GM23338 (cell line): ENCODE results near the gene NAP1L4. TPM values are rescaled to one million over a fixed set of nuclear protein-coding genes. Genes with fewer than 3 reads are reported as not detected.

Experiments
- ATAC-seq: fragments of 200-7000 bp; cut with Tn5 transposase; 3 replicates; pipeline ENCODE4 v1.9.1; 2020
- DNase-seq: peaks from one replicate; pipeline ENCODE4 v3.0.0-alpha.2; 2015; ENCODE audit warnings: low spot score
- H2AFZ ChIP-seq: fragments of 200-600 bp; sonication (generic); 2 replicates; pipeline ENCODE4 v1.8.0; 2016; ENCODE audit warnings: antibody characterized with exemption, mild to moderate bottlenecking, moderate library complexity
- H3F3A ChIP-seq: fragments of 200-600 bp; sonication (generic); replicated peaks from 2 replicates; pipeline ENCODE4 v1.8.0; 2017; ENCODE audit warnings: antibody characterized with exemption, mixed run types, low read depth
- H3K27ac ChIP-seq: fragments of 200-600 bp; sonication (generic); 2 replicates; pipeline ENCODE4 v1.6.1; 2016; ENCODE audit warnings: low read depth
- H3K27me3 ChIP-seq: fragments of 200-600 bp; sonication (generic); 2 replicates; pipeline ENCODE4 v1.8.0; 2016; ENCODE audit warnings: mild to moderate bottlenecking, mixed run types, moderate library complexity; ENCODE audit not compliant: insufficient read depth
- H3K36me3 ChIP-seq: fragments of 200-600 bp; sonication (generic); 2 replicates; pipeline ENCODE4 v1.8.0; 2016; ENCODE audit warnings: mild to moderate bottlenecking; ENCODE audit not compliant: insufficient read depth
- H3K4me1 ChIP-seq: fragments of 200-600 bp; sonication (generic); 2 replicates; pipeline ENCODE4 v1.8.0; 2016; ENCODE audit warnings: mild to moderate bottlenecking, moderate library complexity; ENCODE audit not compliant: insufficient read depth
- H3K4me2 ChIP-seq: fragments of 200-600 bp; sonication (generic); 2 replicates; pipeline ENCODE4 v1.7.1; 2017; ENCODE audit warnings: mixed run types
- H3K4me3 ChIP-seq: fragments of 200-600 bp; sonication (generic); 2 replicates; pipeline ENCODE4 v1.6.1; 2016; ENCODE audit warnings: mixed run types
- H3K79me2 ChIP-seq: fragments of 200-600 bp; sonication (generic); replicated peaks from 2 replicates; pipeline ENCODE4 v1.8.0; 2017; ENCODE audit warnings: mild to moderate bottlenecking; ENCODE audit not compliant: insufficient read depth
- H3K9me2 ChIP-seq: fragments of 200-600 bp; sonication (generic); 2 replicates; pipeline ENCODE4 v1.8.0; 2017; ENCODE audit not compliant: insufficient read depth
- H4K20me1 ChIP-seq: fragments of 200-600 bp; sonication (generic); replicated peaks from 2 replicates; pipeline ENCODE4 v1.8.0; 2017; ENCODE audit warnings: mild to moderate bottlenecking; ENCODE audit not compliant: insufficient read depth
- H3K27ac Mint-ChIP-seq: 2 replicates; pipeline ENCODE4 v1.8.0; 2020; ENCODE audit warnings: inconsistent platforms, mild to moderate bottlenecking, moderate library complexity, mixed read lengths
- H3K27me3 Mint-ChIP-seq: 3 replicates; pipeline ENCODE4 v1.8.0; 2022; ENCODE audit warnings: low read depth, mild to moderate bottlenecking, moderate library complexity, mixed read lengths, inconsistent platforms; ENCODE audit not compliant: insufficient read depth, poor library complexity
- H3K36me3 Mint-ChIP-seq: 3 replicates; pipeline ENCODE4 v1.8.0; 2021; ENCODE audit warnings: low read depth, mild to moderate bottlenecking, inconsistent platforms, moderate library complexity, mixed read lengths
- H3K4me1 Mint-ChIP-seq: 3 replicates; pipeline ENCODE4 v1.8.0; 2020; ENCODE audit warnings: mild to moderate bottlenecking, inconsistent platforms, mixed read lengths
- H3K4me3 Mint-ChIP-seq: 3 replicates; pipeline ENCODE4 v1.8.0; 2021; ENCODE audit warnings: moderate library complexity, mild to moderate bottlenecking, inconsistent platforms, mixed read lengths
- H3K9me3 Mint-ChIP-seq: 3 replicates; pipeline ENCODE4 v1.8.0; 2020; ENCODE audit warnings: moderate library complexity, mild to moderate bottlenecking, inconsistent platforms, mixed read lengths
- CREB1 ChIP-seq: fragments of 250-450 bp; sonication (Bioruptor Pico); IDR thresholded peaks from 2 replicates; pipeline ENCODE4 v1.5.0; 2020; ENCODE audit warnings: low read depth, mild to moderate bottlenecking, moderate library complexity
- CTCF ChIP-seq, 2 experiments: fragments of 200-600 bp in 1 of 2; sonication (generic) in 1 of 2; conservative IDR thresholded peaks; 2 replicates each; pipeline versions ENCODE4 v1.5.1 to v1.6.1; 2016 to 2017; ENCODE audit warnings: antibody characterized with exemption in 2 of 2, low read depth in 2 of 2, mild to moderate bottlenecking in 2 of 2, moderate library complexity in 1 of 2
- ETS1 ChIP-seq: IDR thresholded peaks from 2 replicates; pipeline ENCODE4 v1.6.1; 2016; ENCODE audit warnings: antibody characterized with exemption
- JUNB ChIP-seq: IDR thresholded peaks from one replicate; pipeline ENCODE4 v1.6.1; 2016; ENCODE audit warnings: antibody characterized with exemption; ENCODE audit not compliant: unreplicated experiment
- NANOG ChIP-seq: IDR thresholded peaks from 2 replicates; pipeline ENCODE4 v1.6.1; 2016; ENCODE audit warnings: antibody characterized with exemption, borderline replicate concordance
- POLR2AphosphoS5 ChIP-seq: IDR thresholded peaks from 2 replicates; pipeline ENCODE4 v1.6.1; 2016; ENCODE audit warnings: antibody characterized with exemption, low read depth
- REST ChIP-seq: IDR thresholded peaks from one replicate; pipeline ENCODE4 v1.6.1; 2018; ENCODE audit warnings: antibody characterized with exemption; ENCODE audit not compliant: unreplicated experiment
- ZNF114 ChIP-seq: fragments of 250-450 bp; sonication (Bioruptor Pico); IDR thresholded peaks from 2 replicates; pipeline ENCODE4 v1.5.0; 2020; ENCODE audit warnings: mild to moderate bottlenecking, moderate library complexity
- ZNF462 ChIP-seq: fragments of 250-450 bp; sonication (Bioruptor Pico); IDR thresholded peaks from 2 replicates; pipeline ENCODE4 v1.5.0; 2020; ENCODE audit warnings: mild to moderate bottlenecking, moderate library complexity
- polyA plus RNA-seq: library from polyadenylated mRNA; unstranded; fragments of >200 nt; fragmentation: Nextera tagmentation; extraction: Ambion mirVana; gene quantifications from 2 replicates; pipeline ENCODE4 v1.2.1, GENCODE V29; 2016
- total RNA-seq: library from RNA; depleted of rRNA; stranded (reverse); fragments of >200 nt; shearing (Covaris generic); gene quantifications from 2 replicates; pipeline ENCODE4 v1.2.3, GENCODE V29; 2014

The NAP1L4 gene
- total and polyA plus RNA-seq, 2 experiments from 2014 or later = 181 to 189 TPM

GRCh38 chr11:2911088-2911784 lies 80.9 kb downstream of the NAP1L4 start:
- no peaks in the 10 kb centered on the region for H3K36me3 ChIP-seq
- H3K36me3 Mint-ChIP-seq = peaks cover 8% of the 10 kb centered on the region; the same call in 2 of the 3 replicates

More at GRCh38 chr11:2911088-2911784, 80.9 kb downstream of the NAP1L4 start:
- no peak overlapping the region for H3K4me3 Mint-ChIP-seq
- H3K4me1 Mint-ChIP-seq = peaks cover 17% of the 10 kb centered on the region
- Histone ChIP-seq H3F3A (0 out of 2 replicates have a peak, but pooled peaks cover 3% of the 10 kb centered on the region), H3K27me3 (no peaks in the 10 kb centered on the region), H3K9me2 (no peaks in the 10 kb centered on the region), H2AFZ (no peak overlapping the region), H3K4me1 (no peaks in the 10 kb centered on the region), H3K27ac (no peak overlapping the region), H3K79me2 (no peaks in the 10 kb centered on the region), H4K20me1 (no peaks in the 10 kb centered on the region), H3K4me2 (no peak overlapping the region), H3K4me3 (no peak overlapping the region)
- TF ChIP-seq ZNF114 (CRISPR knock-in tag) (no peak), POLR2AphosphoS5 (no peak), CTCF (conservative IDR thresholded peaks at IDR 0.05; ENCODE audit: low read depth in 2 of 2) (no peak), ZNF462 (CRISPR knock-in tag) (no peak), JUNB (no peak), NANOG (no peak), ETS1 (no peak), CREB1 (CRISPR knock-in tag) (no peak), REST (no peak)
- ATAC-seq = no peak
- no peak for DNase-seq
- 0 out of 3 replicates have a peak, but pooled peaks cover 5% of the 10 kb centered on the region for H3K9me3 Mint-ChIP-seq
- H3K27ac Mint-ChIP-seq = no peak overlapping the region
- peaks cover 15% of the 10 kb centered on the region for H3K27me3 Mint-ChIP-seq
